Lung (tissue), 12 donors: ENCODE data around the gene SSH2. TPM values are rescaled to one million over a fixed set of nuclear protein-coding genes. Genes with fewer than 3 reads are reported as not detected.

Experiments used
- ATAC-seq: fragments of 200-7000 bp; cut with Tn5 transposase; one replicate; pipeline ENCODE4 v1.9.1; 2020; ENCODE audit warnings: moderate number of reproducible peaks; ENCODE audit not compliant: insufficient read depth, low FRiP score
- DNase-seq, 3 donors: peaks; one replicate each; pipeline ENCODE4 v3.0.0-alpha.2; 2013 to 2017
- H3K27ac ChIP-seq, 2 donors: one replicate each; pipeline ENCODE4 v1.5.1; 2013; ENCODE audit warnings: mild to moderate bottlenecking in 2 of 2, moderate library complexity in 2 of 2, control low read depth in 1 of 2, inconsistent platforms in 1 of 2, low read depth in 1 of 2, low read length in 1 of 2
- H3K27me3 ChIP-seq, 3 donors: one replicate each; pipeline ENCODE4 v1.5.1; 2013; ENCODE audit warnings: low read length in 2 of 3; ENCODE audit not compliant: control insufficient read depth in 3 of 3, insufficient read depth in 3 of 3
- H3K36me3 ChIP-seq, 4 donors: one replicate each; pipeline ENCODE4 v1.5.1; 2013; ENCODE audit warnings: low read length in 4 of 4, mild to moderate bottlenecking in 1 of 4, moderate library complexity in 1 of 4; ENCODE audit not compliant: control insufficient read depth in 4 of 4, insufficient read depth in 4 of 4
- H3K4me1 ChIP-seq, 5 donors: one replicate each; pipeline ENCODE4 v1.5.1; 2013; ENCODE audit warnings: low read length in 5 of 5, mild to moderate bottlenecking in 2 of 5, moderate library complexity in 1 of 5; ENCODE audit not compliant: control insufficient read depth in 5 of 5, insufficient read depth in 5 of 5
- H3K4me3 ChIP-seq: one replicate; pipeline ENCODE4 v1.5.1; 2013; ENCODE audit warnings: mild to moderate bottlenecking, control low read depth, moderate library complexity
- H3K9ac ChIP-seq, 2 donors: one replicate each; pipeline ENCODE4 v1.5.1; 2013; ENCODE audit warnings: low read length in 2 of 2, control low read depth in 1 of 2; ENCODE audit not compliant: insufficient read depth in 1 of 2
- H3K9me3 ChIP-seq, 4 donors: one replicate each; pipeline ENCODE4 v1.5.1; 2013; ENCODE audit warnings: low read length in 3 of 4, mild to moderate bottlenecking in 1 of 4, moderate library complexity in 1 of 4; ENCODE audit not compliant: control insufficient read depth in 4 of 4, insufficient read depth in 3 of 4
- WGBS, 2 donors: extraction: QIAGEN DNeasy Blood & Tissue Kit; methylation state at CpG; one replicate each; pipeline ENCODE4 v1.1.7; 2013; 5-methylcytosine and 5-hydroxymethylcytosine counted together
- polyA plus RNA-seq, 2 donors: library from polyadenylated mRNA; stranded (reverse); fragments of 200-250 nt; gene quantifications; one replicate each; pipeline ENCODE4 v1.2.1, GENCODE V29; 2013
- total RNA-seq, 2 donors: library from RNA; depleted of rRNA in 1 of 2; stranded (reverse); fragments of >200 nt in 1 of 2; gene quantifications; one replicate each; pipeline ENCODE4 v1.2.1, GENCODE V29; 2014 to 2021
- TF ChIP-seq, protein P1 (sequence below): IDR thresholded peaks from 2 replicates; pipeline ENCODE4 v1.5.1; 2012; ENCODE audit warnings: mild to moderate bottlenecking; ENCODE audit errors: control extremely low read depth, extremely low read depth
- donor health status: control.
- donor health status: control.
- donor health status: Bipolar disorder and iron deficiency.
- donor health status: healthy.
- donor health status: DM: yes; HTN: yes; CAD: no.

SSH2 gene
- total and polyA plus RNA-seq, 4 donors, result 23.4 to 69.4 (median 41.1) TPM

DNA sequence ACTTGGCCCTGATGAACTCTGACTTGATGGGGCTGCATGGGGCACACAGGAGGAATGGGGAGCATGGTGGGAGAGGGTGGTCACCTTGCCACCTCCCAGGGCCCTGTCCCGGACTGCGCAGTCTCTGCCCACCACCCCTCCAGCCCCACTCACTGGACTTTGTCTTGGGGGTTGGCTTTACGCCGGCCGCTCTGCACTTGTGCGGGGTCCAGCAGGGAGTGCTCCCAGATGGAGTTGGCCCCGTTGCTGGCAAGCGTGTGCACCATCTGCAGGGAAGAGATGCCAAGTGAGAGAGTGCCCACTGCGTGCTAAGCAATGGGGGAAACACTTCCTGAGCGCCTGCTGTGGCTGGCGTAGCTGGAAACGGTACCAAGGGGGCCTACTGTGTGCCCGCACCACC, 347.3 kb downstream of the SSH2 start:
- DNase-seq, result no peak
- H3K4me1 ChIP-seq, result peaks cover 0 to 34% (median 12%) of the 10 kb centered on the region in 5 donors
- no peak for ATAC-seq
- no peak overlapping the region for H3K9ac ChIP-seq
- TF ChIP-seq, protein P1, sequence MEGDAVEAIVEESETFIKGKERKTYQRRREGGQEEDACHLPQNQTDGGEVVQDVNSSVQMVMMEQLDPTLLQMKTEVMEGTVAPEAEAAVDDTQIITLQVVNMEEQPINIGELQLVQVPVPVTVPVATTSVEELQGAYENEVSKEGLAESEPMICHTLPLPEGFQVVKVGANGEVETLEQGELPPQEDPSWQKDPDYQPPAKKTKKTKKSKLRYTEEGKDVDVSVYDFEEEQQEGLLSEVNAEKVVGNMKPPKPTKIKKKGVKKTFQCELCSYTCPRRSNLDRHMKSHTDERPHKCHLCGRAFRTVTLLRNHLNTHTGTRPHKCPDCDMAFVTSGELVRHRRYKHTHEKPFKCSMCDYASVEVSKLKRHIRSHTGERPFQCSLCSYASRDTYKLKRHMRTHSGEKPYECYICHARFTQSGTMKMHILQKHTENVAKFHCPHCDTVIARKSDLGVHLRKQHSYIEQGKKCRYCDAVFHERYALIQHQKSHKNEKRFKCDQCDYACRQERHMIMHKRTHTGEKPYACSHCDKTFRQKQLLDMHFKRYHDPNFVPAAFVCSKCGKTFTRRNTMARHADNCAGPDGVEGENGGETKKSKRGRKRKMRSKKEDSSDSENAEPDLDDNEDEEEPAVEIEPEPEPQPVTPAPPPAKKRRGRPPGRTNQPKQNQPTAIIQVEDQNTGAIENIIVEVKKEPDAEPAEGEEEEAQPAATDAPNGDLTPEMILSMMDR, result no peak
- H3K4me3 ChIP-seq, result no peak overlapping the region
- 93 to 94% methylated on average over 12 to 13 of the region's 13 CpGs for WGBS, 2 donors
- H3K27me3 ChIP-seq, result no peaks in the 10 kb centered on the region
- peaks cover 0 to 33% (median 17%) of the 10 kb centered on the region in 4 donors for H3K36me3 ChIP-seq
- no peak overlapping the region for H3K27ac ChIP-seq
- peaks cover 0 to 3% (median 0%) of the 10 kb centered on the region in 4 donors for H3K9me3 ChIP-seq

DNA sequence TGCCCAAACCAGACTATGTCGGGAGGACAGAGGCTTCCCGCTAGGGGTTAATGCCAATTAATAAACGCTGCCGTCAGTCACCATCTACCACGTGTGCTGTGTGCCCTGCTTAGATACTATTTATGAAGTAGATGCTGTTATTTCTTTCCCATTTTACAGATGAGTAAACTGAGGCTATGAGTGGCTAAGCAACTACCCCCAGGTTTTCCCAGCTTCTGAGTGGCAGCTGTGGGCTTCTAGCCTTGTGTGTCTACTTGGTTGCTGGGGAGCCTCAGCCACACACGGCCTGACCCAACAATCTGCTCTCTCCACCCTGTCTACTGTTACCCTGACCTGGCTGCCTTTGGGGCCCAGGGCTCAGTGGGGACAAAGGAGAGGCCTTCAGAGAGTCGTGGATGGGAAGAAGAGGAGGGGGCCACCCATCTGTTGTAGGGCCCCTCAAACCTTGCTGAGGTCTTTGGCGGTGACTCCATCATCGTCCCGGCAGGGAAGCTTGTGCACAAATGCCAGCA, 347.7 kb downstream of the SSH2 start:
- 87 to 92% methylated on average over 10 of the region's 10 CpGs for WGBS, 2 donors
- H3K9me3 ChIP-seq, result peaks cover 0 to 3% (median 0%) of the 10 kb centered on the region in 4 donors
- no peak for ATAC-seq
- no peak overlapping the region for H3K9ac ChIP-seq
- H3K36me3 ChIP-seq, result peaks cover 0 to 37% (median 17%) of the 10 kb centered on the region in 4 donors
- no peak overlapping the region for H3K4me3 ChIP-seq
- peaks cover 0 to 32% (median 11%) of the 10 kb centered on the region in 5 donors for H3K4me1 ChIP-seq
- TF ChIP-seq, protein P1, result no peak
- no peaks in the 10 kb centered on the region for H3K27me3 ChIP-seq
- DNase-seq, result no peak
- no peak overlapping the region for H3K27ac ChIP-seq

DNA sequence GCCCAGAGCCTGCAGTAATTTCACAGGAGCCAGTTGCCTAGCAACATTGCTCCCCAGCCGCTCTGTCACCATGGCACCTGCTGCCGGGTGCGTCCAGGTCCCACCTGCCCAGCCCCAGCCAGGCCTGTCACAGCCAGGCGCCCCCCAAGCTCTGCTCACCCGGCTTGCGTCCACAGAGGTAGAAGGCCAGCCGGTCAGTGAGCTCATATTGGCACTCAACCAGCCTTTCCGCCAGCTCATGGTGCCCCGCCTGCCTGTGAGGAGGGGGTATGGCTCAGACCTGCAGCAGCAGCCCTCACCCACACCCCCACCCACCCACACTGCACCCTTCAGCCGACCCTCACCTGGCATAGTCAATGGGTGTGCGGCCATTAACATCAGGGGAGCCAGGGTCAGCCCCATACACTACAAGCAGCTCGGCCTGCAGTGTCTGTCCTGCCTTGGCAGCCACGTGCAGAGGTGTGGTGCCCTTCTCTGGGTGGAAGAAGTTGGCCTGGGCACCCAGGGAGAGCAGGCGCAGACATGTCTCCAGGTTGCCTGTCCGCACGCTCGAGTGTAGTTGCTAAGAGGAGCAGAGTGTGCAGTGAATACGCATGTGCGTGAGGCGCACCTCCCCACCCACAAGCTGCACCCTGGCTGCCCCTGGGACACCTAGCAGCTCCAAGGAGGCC, 348.3 kb downstream of the SSH2 start:
- no peak for ATAC-seq
- DNase-seq, result peak in 1 of 3 donors; percentile 9
- H3K9ac ChIP-seq, result no peak overlapping the region
- H3K9me3 ChIP-seq, result peaks cover 0 to 3% (median 0%) of the 10 kb centered on the region in 4 donors
- H3K4me3 ChIP-seq, result no peak overlapping the region
- 89 to 91% methylated on average over 20 of the region's 20 CpGs for WGBS, 2 donors
- H3K4me1 ChIP-seq, result peaks cover 0 to 26% (median 5%) of the 10 kb centered on the region in 5 donors
- H3K27me3 ChIP-seq, result no peaks in the 10 kb centered on the region
- peaks cover 0 to 43% (median 18%) of the 10 kb centered on the region in 4 donors for H3K36me3 ChIP-seq
- H3K27ac ChIP-seq, result no peak overlapping the region
- TF ChIP-seq, protein P1, result no peak
